Smooth muscle cell (in vitro differentiated cells): ENCODE results near the gene UTP11. TPM values are rescaled to one million over a fixed set of nuclear protein-coding genes. Genes with fewer than 3 reads are reported as not detected.
A peak's percentile ranks its signal among the peaks of the same experiment; 100 is the strongest.

Source experiments
- DNase-seq: peaks from one replicate; lab custom pipeline; 2025; ENCODE audit not compliant: unreplicated experiment; lab: John Stamatoyannopoulos, UW
- H2AFZ ChIP-seq: fragments of 200-600 bp; sonication (generic); 2 replicates; pipeline ENCODE4 v1.6.0; 2016; ENCODE audit warnings: antibody characterized with exemption, low read depth, mild to moderate bottlenecking
- H3F3A ChIP-seq: fragments of 200-600 bp; sonication (generic); 2 replicates; pipeline ENCODE4 v1.6.0; 2017; ENCODE audit warnings: antibody characterized with exemption, low read depth
- H3K27ac ChIP-seq: fragments of 200-600 bp; sonication (generic); 2 replicates; pipeline ENCODE4 v1.5.1; 2016; ENCODE audit warnings: low read depth, mild to moderate bottlenecking
- H3K27me3 ChIP-seq: fragments of 200-600 bp; sonication (generic); 2 replicates; pipeline ENCODE4 v1.6.1; 2016; ENCODE audit warnings: low read depth, mild to moderate bottlenecking
- H3K36me3 ChIP-seq: fragments of 200-600 bp; sonication (generic); 2 replicates; pipeline ENCODE4 v1.5.1; 2016; ENCODE audit warnings: low read depth
- H3K4me1 ChIP-seq: fragments of 200-600 bp; sonication (generic); 2 replicates; pipeline ENCODE4 v1.5.1; 2016; ENCODE audit warnings: low read depth
- H3K4me2 ChIP-seq: fragments of 200-600 bp; sonication (generic); 2 replicates; pipeline ENCODE4 v1.6.0; 2016; ENCODE audit warnings: mild to moderate bottlenecking
- H3K4me3 ChIP-seq: fragments of 200-600 bp; sonication (generic); 2 replicates; pipeline ENCODE4 v1.5.1; 2016; ENCODE audit warnings: mild to moderate bottlenecking
- H3K79me2 ChIP-seq: fragments of 200-600 bp; sonication (generic); 2 replicates; pipeline ENCODE4 v1.6.0; 2016; ENCODE audit warnings: low read depth, mild to moderate bottlenecking
- H3K9ac ChIP-seq: fragments of 200-600 bp; sonication (generic); 2 replicates; pipeline ENCODE4 v1.6.0; 2016; ENCODE audit warnings: low read depth
- H3K9me3 ChIP-seq: fragments of 200-600 bp; sonication (generic); replicated peaks from 2 replicates; pipeline ENCODE4 v1.5.1; 2016; ENCODE audit warnings: low read depth
- H4K20me1 ChIP-seq: fragments of 200-600 bp; sonication (generic); 2 replicates; pipeline ENCODE4 v1.6.0; 2016; ENCODE audit warnings: low read depth
- CTCF ChIP-seq: fragments of 200-600 bp; sonication (generic); IDR thresholded peaks from 2 replicates; pipeline ENCODE4 v1.5.1; 2017; ENCODE audit warnings: borderline replicate concordance, mild to moderate bottlenecking, antibody characterized with exemption; ENCODE audit not compliant: insufficient read depth, poor library complexity, severe bottlenecking
- WGBS: methylation state at CpG from one replicate; pipeline ENCODE4 v1.1.7; 2016; ENCODE audit warnings: low lambda C conversion rate; 5-methylcytosine and 5-hydroxymethylcytosine counted together
- polyA plus RNA-seq: library from polyadenylated mRNA; unstranded; fragments of >200 nt; fragmentation: Nextera tagmentation; extraction: Ambion mirVana; gene quantifications from 2 replicates; pipeline ENCODE4 v1.2.1, GENCODE V29; 2016
- total RNA-seq: library from RNA; depleted of rRNA; stranded (reverse); fragments of >200 nt; gene quantifications from 2 replicates; pipeline ENCODE4 v1.2.3, GENCODE V29; 2014

Gene UTP11
- total and polyA plus RNA-seq, 2 experiments from 2014 or later, result 43.7 to 72.4 TPM

DNA sequence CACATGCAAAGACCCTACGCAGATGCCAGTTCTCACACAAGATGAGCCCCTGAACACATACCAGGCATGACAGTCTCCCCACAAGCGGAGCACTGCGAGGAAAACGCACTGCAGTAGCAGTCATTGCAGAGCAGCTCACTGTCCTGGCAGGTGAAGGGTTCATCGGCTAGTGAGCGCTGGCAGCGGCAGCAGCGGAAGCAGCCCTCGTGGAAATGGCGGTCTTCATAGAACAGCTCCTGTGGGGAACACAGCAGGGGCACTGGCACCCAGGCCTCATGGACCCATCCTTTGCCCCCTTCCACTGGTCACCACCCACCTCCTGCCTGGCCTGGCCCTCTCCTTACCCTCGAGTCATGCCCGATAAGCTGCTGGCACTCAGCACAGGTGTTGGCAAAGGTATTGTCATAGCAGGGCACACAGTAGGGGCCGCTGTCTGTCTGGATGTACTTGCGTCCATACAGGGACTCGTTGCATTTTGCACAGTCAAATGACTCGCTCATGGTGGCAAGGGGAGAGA is 13.6 kb upstream of the UTP11 start:
- TF ChIP-seq CTCF, result no peak
- H3F3A ChIP-seq, result peaks cover 51% of the 10 kb centered on the region
- no peaks in the 10 kb centered on the region for H3K27me3 ChIP-seq
- H3K36me3 ChIP-seq, result no peaks in the 10 kb centered on the region
- H3K79me2 ChIP-seq, result peaks cover 46% of the 10 kb centered on the region
- H3K27ac ChIP-seq, result peak overlapping the region; percentile 99
- H4K20me1 ChIP-seq, result peaks cover 14% of the 10 kb centered on the region
- DNase-seq, result no peak
- H3K4me1 ChIP-seq, result peaks cover 38% of the 10 kb centered on the region
- no peaks in the 10 kb centered on the region for H3K9me3 ChIP-seq
- 83% methylated on average over 16 of the region's 16 CpGs for WGBS
- no peak overlapping the region for H2AFZ ChIP-seq
- H3K4me2 ChIP-seq, result peak overlapping the region; percentile 97
- peak overlapping the region; percentile 87 for H3K9ac ChIP-seq
- no peak overlapping the region for H3K4me3 ChIP-seq

DNA sequence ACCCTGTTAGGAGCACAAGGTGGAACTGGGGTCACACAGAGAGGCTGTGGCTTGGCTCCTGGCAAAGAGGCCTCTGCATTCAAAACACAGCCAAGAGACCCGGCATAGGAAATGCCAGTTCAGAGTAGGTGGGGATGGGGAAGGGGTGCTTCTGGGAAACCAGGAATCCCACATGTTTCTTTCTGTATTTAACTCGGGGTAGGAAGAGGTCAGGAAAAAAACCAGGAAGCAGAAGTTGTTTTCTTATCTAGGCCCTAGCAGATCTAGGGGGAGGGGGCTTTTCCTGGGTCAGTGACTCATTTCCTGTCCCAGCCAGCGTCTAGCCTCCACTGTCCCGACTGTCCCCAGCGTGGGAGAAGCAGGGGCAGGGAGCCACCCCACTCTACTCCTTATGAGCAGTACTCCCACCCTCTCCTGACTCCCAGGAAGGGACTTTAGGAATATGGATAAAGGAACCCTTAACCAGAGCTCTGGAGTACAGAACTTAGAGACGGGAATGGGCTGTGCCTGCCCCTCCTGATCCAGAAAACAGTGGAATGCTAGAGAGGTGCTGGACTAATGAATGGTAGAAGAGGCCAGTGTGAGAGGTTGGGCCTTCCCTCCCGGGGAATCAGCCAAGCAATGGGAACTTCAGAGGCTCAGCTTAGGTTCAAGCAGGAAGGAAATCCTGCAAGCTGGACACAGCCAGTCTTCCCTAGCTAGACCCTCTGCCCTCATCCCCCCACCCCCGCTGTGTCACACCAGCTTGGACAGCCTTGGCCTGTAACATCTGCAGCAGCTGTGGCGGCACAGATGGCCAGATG is 12.9 kb upstream of the UTP11 start:
- Histone ChIP-seq H3K79me2 (peaks cover 53% of the 10 kb centered on the region), H3K27ac (peak overlapping the region; percentile 99), H2AFZ (no peak overlapping the region), H3K4me2 (peak overlapping the region; percentile 97), H3K4me3 (peak overlapping the region; percentile 18), H3K4me1 (peaks cover 38% of the 10 kb centered on the region), H3K27me3 (no peaks in the 10 kb centered on the region), H3F3A (peaks cover 51% of the 10 kb centered on the region), H3K36me3 (no peaks in the 10 kb centered on the region), H3K9me3 (no peaks in the 10 kb centered on the region), H4K20me1 (peaks cover 21% of the 10 kb centered on the region), H3K9ac (peak overlapping the region; percentile 87)
- 10% methylated on average over 9 of the region's 9 CpGs for WGBS
- no peak for TF ChIP-seq CTCF
- no peak for DNase-seq

DNA sequence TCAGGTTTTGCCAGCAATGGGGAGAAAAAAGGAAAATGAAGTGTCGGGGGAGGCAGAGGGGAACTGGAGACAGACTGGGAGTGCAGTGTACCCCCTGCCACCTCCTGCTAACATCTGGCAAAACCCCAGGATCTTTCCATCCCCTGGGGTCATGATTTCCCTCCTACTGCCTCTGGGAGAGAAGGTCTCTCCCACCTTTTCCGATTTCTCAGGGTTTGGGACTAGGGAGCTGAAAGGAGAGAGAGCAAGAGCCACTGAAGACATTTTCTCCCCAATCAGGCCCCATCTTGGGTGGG is 12.4 kb upstream of the UTP11 start:
- Histone ChIP-seq H3K4me1 (peaks cover 38% of the 10 kb centered on the region), H3K27ac (peak overlapping the region; percentile 99), H3K79me2 (peaks cover 58% of the 10 kb centered on the region), H3K36me3 (no peaks in the 10 kb centered on the region), H2AFZ (no peak overlapping the region), H3K9me3 (no peaks in the 10 kb centered on the region), H3K9ac (peak overlapping the region; percentile 87), H4K20me1 (peaks cover 23% of the 10 kb centered on the region), H3K4me2 (peak overlapping the region; percentile 97), H3K4me3 (peak overlapping the region; percentile 18), H3F3A (peaks cover 48% of the 10 kb centered on the region), H3K27me3 (no peaks in the 10 kb centered on the region)
- 27% methylated on average over 2 of the region's 2 CpGs for WGBS
- DNase-seq, result no peak
- TF ChIP-seq CTCF, result no peak
